ENCODE data around the gene KCNJ9.

DNA sequence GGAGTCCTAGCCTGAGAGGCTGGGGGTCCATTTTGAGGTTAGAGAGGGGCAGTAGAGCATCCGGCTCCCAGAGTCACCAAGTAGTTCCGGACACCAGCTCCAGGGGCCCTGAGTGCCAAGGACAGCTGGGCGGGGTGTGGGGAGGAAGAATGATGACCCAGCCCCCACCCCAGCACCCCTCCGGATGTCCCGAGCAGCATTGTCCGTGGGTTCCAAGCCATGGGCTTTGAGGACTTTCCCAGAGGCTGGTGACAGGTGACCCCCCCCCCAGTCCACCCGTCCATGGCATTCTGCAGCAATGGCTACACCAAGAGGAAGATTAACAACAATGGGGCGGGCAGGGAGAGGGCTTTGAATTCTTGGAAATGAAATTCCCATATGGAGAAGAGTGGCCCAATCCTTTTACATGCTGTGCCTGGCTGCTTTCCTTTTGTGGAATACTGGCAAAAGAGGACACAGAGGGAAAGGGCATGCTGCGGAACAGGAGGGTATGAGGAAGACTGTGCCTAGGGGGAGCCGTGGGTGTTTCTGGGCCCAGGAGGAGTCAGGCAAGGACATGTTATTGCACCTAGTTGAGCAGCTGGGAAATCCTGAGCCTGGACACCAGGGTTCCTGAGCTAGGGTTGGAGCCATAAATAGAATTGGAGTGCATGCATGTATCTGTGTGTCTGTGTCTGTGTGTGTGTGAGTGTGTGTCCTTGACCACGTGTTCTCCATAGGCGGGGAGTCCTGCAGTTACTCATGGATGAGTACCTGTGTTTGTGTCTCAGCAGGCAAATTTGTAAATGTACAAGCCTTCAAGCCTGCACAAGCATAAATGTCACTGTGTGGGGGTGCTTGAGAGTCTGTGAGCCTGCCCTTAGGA lies 35.2 kb downstream of the KCNJ9 start:
- TF ChIP-seq, protein P1, sequence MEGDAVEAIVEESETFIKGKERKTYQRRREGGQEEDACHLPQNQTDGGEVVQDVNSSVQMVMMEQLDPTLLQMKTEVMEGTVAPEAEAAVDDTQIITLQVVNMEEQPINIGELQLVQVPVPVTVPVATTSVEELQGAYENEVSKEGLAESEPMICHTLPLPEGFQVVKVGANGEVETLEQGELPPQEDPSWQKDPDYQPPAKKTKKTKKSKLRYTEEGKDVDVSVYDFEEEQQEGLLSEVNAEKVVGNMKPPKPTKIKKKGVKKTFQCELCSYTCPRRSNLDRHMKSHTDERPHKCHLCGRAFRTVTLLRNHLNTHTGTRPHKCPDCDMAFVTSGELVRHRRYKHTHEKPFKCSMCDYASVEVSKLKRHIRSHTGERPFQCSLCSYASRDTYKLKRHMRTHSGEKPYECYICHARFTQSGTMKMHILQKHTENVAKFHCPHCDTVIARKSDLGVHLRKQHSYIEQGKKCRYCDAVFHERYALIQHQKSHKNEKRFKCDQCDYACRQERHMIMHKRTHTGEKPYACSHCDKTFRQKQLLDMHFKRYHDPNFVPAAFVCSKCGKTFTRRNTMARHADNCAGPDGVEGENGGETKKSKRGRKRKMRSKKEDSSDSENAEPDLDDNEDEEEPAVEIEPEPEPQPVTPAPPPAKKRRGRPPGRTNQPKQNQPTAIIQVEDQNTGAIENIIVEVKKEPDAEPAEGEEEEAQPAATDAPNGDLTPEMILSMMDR (IDR thresholded peaks at IDR 0.05): no peak
- TF ChIP-seq POLR2A (IDR thresholded peaks at IDR 0.05) (no peak), POLR2AphosphoS5 (IDR thresholded peaks at IDR 0.05) (no peak)
